Pons (tissue), 1 donor: ENCODE results near the gene ITGA7.

Experiments
- DNase-seq: peaks from one replicate; pipeline ENCODE4 v3.0.0-alpha.2; 2016; ENCODE audit warnings: low spot score

ITGA7 gene

DNA sequence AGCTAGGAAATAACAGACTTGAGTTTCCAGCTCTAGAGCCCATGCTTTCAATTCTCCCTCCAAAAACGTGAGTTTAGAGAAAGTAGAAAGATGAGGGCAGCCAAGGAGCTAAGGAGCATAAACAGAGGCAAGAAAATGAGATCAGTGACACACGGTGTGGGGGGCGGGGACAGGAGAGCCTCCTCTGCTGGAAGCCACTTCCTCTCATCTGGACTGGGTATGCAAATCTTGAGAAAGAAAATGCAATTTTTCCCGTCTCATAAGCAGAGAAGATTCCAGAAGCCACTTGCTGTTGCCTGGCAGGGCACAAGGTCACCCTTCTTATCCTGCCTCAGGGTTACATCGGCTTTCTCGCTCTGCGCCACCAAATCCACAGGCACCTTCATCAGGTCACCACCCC, 65.0 kb downstream of the ITGA7 start:
- no peak for DNase-seq

DNA sequence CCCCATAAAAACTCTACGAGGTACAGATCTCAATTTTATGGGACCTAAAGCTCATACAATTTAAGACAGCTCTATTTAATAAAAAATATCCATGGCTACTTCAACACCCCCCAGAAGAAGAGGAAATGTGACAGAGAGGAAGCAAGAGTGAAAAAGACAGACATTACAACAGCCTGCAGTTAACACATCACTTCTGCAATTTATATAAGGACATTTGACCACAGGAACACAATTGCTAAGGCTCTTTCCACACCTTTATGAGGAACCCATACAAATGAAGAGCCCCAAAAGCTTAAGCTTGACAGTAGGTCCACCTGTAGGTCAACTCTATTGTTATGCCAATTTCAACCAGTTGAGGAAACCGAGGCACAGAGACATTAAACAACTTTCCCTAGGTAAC, 65.4 kb downstream of the ITGA7 start:
- peak; percentile 77 for DNase-seq

DNA sequence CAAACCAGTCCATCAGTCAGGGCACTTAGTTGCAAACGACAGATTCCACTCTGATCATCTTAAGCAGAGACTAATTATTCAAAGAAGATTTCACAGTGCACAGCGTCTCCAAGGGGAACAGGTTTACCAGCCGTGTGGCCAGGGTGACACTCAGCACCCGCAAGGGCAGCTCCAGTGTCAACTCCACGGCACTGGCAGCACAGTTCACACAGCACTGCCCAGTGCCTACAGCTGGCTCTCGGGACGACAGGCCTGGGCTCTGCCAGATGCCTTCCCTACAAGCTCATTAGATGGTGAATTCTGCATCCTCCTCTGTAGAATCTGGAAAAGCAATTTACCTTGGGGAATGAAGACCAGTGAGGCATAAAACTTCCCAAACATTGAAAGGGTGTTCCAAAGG, 66.1 kb downstream of the ITGA7 start:
- no peak for DNase-seq

DNA sequence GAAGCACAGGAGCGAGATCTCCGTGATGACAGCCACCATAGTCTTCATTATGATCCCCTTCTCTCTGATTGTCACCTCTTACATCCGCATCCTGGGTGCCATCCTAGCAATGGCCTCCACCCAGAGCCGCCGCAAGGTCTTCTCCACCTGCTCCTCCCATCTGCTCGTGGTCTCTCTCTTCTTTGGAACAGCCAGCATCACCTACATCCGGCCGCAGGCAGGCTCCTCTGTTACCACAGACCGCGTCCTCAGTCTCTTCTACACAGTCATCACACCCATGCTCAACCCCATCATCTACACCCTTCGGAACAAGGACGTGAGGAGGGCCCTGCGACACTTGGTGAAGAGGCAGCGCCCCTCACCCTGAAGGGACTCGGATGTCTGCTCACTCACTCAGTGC, 70.2 kb downstream of the ITGA7 start:
- no peak for DNase-seq

DNA sequence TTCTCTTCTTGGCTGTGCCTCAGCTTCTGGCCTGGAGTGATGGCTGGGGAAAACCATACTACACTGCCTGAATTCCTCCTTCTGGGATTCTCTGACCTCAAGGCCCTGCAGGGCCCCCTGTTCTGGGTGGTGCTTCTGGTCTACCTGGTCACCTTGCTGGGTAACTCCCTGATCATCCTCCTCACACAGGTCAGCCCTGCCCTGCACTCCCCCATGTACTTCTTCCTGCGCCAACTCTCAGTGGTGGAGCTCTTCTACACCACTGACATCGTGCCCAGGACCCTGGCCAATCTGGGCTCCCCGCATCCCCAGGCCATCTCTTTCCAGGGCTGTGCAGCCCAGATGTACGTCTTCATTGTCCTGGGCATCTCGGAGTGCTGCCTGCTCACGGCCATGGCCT, 70.9 kb downstream of the ITGA7 start, which contains the start of gene OR10P1:
Gene OR10P1, plus strand, starts transcription at position 40 of the 400 bp plus-strand sequence. Its CDS starts 0 bp downstream, at position 40.
- DNase-seq = no peak

DNA sequence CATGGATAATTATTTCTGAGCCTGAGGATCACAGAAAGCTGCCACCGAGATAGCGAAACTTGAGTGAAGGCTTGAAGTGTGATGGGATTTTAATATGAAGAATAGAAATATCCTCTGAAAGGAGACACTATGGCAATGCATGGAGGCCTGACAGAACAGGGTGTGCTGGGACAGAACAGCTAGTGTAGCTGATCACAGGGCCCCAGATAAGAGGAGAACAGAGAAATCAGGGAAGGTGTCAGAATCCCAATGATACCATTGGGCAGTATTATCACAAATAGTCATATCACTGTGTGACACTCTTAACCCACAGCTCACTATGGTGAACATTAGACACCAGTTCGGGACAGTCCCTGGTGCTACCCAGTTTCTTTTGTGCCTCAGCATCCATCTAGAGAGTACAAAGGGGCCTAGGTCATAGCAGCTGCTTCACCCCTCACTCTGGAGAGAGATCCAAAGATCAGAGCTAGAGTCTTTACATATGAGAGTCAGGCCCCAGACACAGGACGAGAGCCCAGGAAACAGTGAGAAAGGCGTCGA, 71.5 kb downstream of the ITGA7 start:
- DNase-seq = no peak
